SK-N-SH (cell line): ENCODE results near the gene ZSCAN20.

Experiments used
- EZH2phosphoT487 ChIP-seq: fragments of 200-600 bp; sonication (generic); IDR thresholded peaks from 2 replicates; pipeline ENCODE4 v1.6.1; 2017; ENCODE audit warnings: low read depth, mixed run types, mild to moderate bottlenecking, antibody characterized with exemption, moderate library complexity, borderline replicate concordance
- POLR2AphosphoS5 ChIP-seq: IDR thresholded peaks from 2 replicates; pipeline ENCODE4 v1.6.1; 2012; ENCODE audit warnings: low read depth, low read length
- RXRA ChIP-seq: IDR thresholded peaks from 2 replicates; pipeline ENCODE4 v1.4.0; 2012; ENCODE audit warnings: low read depth, mild to moderate bottlenecking, borderline replicate concordance
- YY1 ChIP-seq: IDR thresholded peaks from 2 replicates; pipeline ENCODE4 v1.4.0; 2012; ENCODE audit warnings: low read depth, mild to moderate bottlenecking

DNA sequence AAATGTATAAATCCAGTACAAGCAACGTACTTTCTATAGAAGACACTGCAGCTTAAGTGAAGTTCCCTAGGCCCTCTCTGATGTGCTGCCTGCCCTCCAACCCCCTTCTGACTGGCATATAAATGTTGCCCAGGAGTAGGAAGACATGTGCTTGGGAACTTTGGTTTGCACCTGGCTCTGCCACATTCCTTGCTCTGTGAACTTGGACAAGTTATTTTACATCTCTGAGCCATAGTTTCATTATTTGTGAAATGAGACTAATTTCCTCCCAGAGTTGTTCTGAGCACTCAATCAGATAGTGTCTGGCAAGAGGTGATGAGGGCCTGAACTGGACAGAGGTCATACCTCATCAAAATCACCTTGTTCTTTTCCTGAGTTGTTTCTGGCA, 38.1 kb upstream of the ZSCAN20 start:
- TF ChIP-seq POLR2AphosphoS5 (no peak), EZH2phosphoT487 (no peak), YY1 (no peak), RXRA (no peak)
